ENCODE data around the gene MYH9. TPM values are rescaled to one million over a fixed set of nuclear protein-coding genes. Genes with fewer than 3 reads are reported as not detected.
A peak's percentile ranks its signal among the peaks of the same experiment; 100 is the strongest.

Gene MYH9
- total RNA-seq, 4 donors from 2014 or later, result 284 to 323 (median 294) TPM

DNA sequence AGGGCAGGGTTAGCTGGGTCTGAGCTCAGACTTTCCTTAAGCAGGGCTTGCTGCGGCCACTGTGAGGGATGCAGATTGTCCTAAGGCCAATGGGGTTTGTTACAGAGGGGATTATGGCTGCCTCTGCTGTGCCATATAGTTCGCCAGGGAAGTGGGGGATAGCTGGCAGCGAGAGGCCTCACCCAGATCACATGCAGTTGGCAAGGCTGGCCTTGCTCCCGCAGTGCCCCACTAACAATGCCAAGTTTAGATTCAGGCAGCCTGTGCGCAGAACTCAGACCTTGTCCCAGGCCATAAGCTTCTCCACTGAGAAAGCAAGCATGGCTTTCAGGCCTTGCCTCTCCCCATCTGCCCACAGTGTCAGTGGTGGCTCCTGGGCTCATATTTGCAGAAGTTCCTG, 143.8 kb downstream of the MYH9 start:
- no peaks in the 10 kb centered on the region for H3K9me3 ChIP-seq
- DNase-seq (ENCODE audit: low spot score in 2 of 2), result no peak
- H3K4me3 ChIP-seq, result no peak overlapping the region
- H3K36me3 ChIP-seq, result no peaks in the 10 kb centered on the region
- H3K27ac ChIP-seq, result peak overlapping the region; percentile 57
- WGBS, result 92% methylated on average over 5 of the region's 5 CpGs
- TF ChIP-seq, protein P1, sequence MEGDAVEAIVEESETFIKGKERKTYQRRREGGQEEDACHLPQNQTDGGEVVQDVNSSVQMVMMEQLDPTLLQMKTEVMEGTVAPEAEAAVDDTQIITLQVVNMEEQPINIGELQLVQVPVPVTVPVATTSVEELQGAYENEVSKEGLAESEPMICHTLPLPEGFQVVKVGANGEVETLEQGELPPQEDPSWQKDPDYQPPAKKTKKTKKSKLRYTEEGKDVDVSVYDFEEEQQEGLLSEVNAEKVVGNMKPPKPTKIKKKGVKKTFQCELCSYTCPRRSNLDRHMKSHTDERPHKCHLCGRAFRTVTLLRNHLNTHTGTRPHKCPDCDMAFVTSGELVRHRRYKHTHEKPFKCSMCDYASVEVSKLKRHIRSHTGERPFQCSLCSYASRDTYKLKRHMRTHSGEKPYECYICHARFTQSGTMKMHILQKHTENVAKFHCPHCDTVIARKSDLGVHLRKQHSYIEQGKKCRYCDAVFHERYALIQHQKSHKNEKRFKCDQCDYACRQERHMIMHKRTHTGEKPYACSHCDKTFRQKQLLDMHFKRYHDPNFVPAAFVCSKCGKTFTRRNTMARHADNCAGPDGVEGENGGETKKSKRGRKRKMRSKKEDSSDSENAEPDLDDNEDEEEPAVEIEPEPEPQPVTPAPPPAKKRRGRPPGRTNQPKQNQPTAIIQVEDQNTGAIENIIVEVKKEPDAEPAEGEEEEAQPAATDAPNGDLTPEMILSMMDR (IDR thresholded peaks at IDR 0.05), result no peak
- TF ChIP-seq POLR2A (IDR thresholded peaks at IDR 0.05) (no peak), POLR2AphosphoS5 (IDR thresholded peaks at IDR 0.05) (no peak), EP300 (IDR thresholded peaks at IDR 0.05) (no peak)
- H3K4me1 ChIP-seq, result peaks cover 18% of the 10 kb centered on the region
- no peaks in the 10 kb centered on the region for H3K27me3 ChIP-seq

DNA sequence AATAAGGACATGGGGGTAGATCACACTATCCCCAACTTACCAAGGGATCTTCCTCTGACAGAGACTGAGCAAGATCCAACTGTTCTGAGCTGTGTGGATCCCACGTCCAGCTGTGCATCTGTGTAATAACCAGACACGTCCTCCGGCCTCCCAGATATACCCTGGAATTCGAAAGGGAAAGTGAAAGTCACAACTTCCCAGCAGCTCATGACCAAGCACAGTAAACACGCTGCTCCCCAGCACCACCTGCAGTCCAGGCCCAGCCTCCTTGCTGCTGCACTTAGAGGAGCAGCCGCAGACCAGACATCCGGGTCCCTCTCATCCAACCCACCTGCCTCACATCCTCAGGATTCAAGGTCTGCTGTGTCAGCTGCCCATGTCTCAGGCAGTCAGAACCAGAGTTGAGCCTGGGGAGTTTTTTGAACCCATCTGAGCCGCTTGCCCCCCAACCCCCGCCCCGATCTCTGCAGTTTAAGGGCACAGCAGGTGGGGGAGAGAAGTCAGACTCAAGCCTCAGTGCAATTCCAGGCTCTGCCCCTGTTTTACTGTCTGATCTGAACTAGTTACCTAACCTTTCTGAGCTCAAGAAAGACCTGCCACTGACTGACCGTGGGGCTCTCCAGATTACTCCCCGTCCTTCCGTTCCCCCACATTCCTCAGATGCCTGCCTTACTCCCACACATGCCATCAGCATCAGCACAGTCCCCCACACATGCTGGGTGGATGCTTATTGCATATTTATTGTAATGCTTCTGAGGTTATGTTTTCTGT, 148.2 kb downstream of the MYH9 start, which contains the start of gene APOL2:
Gene APOL2 (minus strand): TSS at position 127 of the 771 bp plus-strand sequence. CDS start 6,365 bp downstream, outside the sequence.
- Histone ChIP-seq H3K4me1 (peaks cover 47% of the 10 kb centered on the region), H3K4me3 (peak within 1 kb of the TSS; percentile 60), H3K36me3 (no peaks in the 10 kb centered on the region), H3K27ac (peak within 1 kb of the TSS; percentile 84), H3K9me3 (no peaks in the 10 kb centered on the region), H3K27me3 (no peaks in the 10 kb centered on the region)
- 35% methylated on average over 8 of the region's 13 CpGs for WGBS
- TF ChIP-seq, protein P1 (IDR thresholded peaks at IDR 0.05), result peak; percentile 22 to 76
- TF ChIP-seq POLR2AphosphoS5 (IDR thresholded peaks at IDR 0.05), result peak in 2 of 3 donors; percentile 57 to 68
- TF ChIP-seq EP300 (IDR thresholded peaks at IDR 0.05), result no peak
- TF ChIP-seq POLR2A (IDR thresholded peaks at IDR 0.05), result no peak
- DNase-seq (ENCODE audit: low spot score in 2 of 2), result peak; percentile 92 to 93

DNA sequence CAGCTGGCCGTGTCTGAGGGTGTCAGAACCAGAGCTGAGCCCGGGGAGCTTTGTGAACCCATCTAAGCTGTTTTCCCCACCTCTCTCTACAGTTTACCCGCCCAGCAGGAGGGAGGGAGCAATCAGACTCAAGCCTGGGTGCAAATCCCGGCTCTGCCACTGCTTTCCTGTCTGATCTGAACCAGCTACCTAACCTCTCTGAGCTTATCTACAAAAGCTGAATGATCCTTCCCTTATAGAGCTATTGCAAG, 148.7 kb downstream of the MYH9 start:
- 0% methylated on average over 3 of the region's 4 CpGs for WGBS
- TF ChIP-seq, protein P1 (IDR thresholded peaks at IDR 0.05), result no peak
- TF ChIP-seq POLR2A (IDR thresholded peaks at IDR 0.05) (no peak), POLR2AphosphoS5 (IDR thresholded peaks at IDR 0.05) (no peak), EP300 (IDR thresholded peaks at IDR 0.05) (no peak)
- Histone ChIP-seq H3K4me1 (peaks cover 45% of the 10 kb centered on the region), H3K9me3 (no peaks in the 10 kb centered on the region), H3K36me3 (no peaks in the 10 kb centered on the region), H3K27me3 (no peaks in the 10 kb centered on the region), H3K27ac (peak overlapping the region; percentile 84), H3K4me3 (peak overlapping the region; percentile 60)
- DNase-seq (ENCODE audit: low spot score in 2 of 2), result no peak

DNA sequence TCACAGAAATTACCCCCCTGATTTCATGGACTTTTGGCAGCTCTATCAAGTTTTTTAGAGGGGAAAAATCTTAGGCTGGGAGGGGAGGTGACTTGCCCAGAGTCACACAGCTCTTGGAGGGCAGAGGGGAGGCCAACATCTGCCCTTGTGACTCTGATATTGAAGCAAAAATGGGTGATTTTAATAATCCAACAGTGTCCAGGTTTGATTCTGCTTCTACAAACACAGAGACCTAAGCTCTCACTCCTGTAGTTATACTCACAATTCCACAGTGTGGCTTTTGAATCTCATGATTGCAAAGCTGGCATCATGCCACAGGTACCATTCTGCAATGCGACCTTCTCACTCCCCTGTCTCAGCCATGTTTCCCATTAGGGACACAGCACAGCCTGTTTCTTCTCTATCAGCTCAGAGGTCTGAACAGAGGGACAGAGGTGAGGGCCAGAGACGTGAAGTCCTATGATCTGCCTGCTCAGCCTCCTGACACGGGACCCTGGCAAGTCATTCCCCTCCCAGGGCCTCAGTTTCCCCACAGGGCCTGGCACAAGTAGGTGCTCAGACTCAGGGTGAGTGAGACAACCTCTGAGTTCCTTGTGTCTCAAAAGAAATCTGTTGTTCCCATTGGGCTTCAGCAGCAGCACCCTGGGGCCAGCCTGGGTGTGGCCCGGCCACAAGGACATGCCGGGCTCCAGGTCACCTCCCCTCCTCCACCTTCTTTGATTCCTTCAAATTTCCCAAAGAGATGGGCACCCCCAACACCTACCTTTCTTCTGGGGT, 149.2 kb downstream of the MYH9 start:
- H3K27ac ChIP-seq, result peak overlapping the region; percentile 84
- no peaks in the 10 kb centered on the region for H3K36me3 ChIP-seq
- DNase-seq (ENCODE audit: low spot score in 2 of 2), result no peak
- H3K4me3 ChIP-seq, result peak overlapping the region; percentile 60
- peaks cover 40% of the 10 kb centered on the region for H3K4me1 ChIP-seq
- no peaks in the 10 kb centered on the region for H3K9me3 ChIP-seq
- WGBS, result 6% methylated on average over 4 of the region's 5 CpGs
- no peaks in the 10 kb centered on the region for H3K27me3 ChIP-seq
- no peak for TF ChIP-seq POLR2A (IDR thresholded peaks at IDR 0.05)
- TF ChIP-seq, protein P1 (IDR thresholded peaks at IDR 0.05), result no peak
- TF ChIP-seq EP300 (IDR thresholded peaks at IDR 0.05), result no peak
- no peak for TF ChIP-seq POLR2AphosphoS5 (IDR thresholded peaks at IDR 0.05)
